Activated gamma-delta T cell treated with anti-CD3 and anti-CD28 coated beads, Interleukin-2, amount 50 U/mL, for 16 hours (primary cell): ENCODE results near the gene GALNT2.

Source experiments
- DNase-seq: peaks from one replicate; pipeline ENCODE4 v3.0.0-alpha.2; 2020; ENCODE audit warnings: low read depth

GALNT2 gene

DNA sequence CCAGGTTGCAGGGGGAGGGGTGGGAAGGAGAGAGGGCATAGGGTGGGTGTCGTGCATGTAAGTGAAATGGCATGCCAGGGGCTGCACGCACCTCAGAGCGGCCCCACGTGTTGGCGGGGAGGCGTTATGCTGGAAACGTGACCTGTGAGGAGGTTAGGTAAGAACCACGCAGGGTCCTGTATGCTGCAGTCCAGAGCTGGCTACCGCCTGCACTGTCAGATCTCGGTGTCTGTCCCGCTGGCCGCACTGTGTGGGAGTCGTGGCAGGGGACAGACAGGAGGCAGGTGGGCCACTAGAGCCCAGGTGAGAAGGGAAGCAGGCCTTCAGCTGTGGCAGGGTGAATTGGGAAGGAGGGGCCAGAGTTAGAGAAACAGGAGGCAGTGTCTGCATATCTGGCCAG lies 79.7 kb downstream of the GALNT2 start:
- DNase-seq = no peak

DNA sequence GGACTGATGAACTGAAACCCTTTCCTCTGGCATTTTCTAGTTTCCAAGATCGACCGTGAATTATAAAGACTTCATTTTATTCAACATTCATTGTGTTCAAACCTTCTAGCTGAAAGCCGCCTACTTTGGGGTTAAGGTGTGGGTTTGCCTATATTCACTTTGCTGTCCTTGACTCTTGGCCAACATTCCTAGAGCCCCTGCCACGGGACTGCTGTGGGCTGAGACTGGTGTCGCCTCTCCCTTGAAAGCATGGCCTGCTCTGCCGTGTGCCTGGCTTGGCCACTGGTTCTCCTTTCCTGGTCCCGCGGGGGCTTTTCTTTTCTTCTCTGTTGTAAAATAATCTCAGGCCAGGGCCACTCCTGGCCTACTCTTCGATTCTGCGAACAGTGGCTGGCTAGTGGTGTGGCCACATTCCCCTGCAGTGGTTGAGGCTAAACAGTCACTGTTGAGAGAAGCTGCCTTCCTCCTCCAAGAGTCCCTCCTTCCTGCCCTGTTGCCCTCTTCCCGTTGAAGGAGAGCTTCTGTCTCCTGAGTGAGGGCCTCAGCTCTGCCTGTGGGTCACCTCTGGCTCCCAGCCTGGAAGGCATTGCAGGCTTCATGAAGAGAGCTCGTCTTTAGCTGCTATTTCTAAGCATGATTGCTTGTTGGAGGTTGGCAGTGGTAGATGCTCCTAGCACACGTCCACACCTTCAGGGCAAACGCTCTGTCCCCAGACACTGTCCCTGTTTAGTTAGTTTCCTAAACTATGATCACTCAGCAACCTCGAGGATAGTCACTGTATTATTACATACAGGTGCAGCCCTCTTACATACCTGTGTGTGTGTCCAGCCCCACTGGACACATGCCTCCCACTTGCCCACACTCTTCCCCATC lies 80.5 kb downstream of the GALNT2 start:
- DNase-seq = no peak

DNA sequence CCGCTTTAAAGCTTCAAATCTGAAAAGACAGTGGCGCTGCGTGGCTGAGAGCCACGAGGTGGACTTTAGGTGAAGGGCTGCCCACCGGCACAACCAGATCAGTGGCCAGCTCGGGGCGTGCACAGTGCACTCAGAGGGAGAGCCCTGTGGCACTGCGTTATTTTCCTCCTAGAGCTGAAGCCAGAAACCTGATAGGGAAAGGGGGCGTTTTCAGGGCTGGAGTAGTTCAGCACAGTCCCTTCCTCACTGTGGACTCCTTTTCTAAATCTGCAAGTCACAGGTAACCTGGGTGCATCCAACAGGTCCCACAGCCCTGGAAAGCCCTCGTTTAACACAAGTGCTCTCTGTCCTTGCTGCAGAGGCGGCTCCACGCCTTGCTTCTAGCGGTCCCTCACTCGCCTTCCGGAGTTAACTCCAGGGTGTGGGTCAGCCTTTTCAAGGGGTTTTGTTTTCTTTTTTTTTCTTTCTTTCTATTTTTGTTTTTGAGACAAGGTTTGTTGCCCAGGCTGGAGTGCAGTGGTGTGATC lies 81.2 kb downstream of the GALNT2 start:
- no peak for DNase-seq

GRCh38 chr1:230148768-230149469 lies 81.9 kb downstream of the GALNT2 start:
- no peak for DNase-seq

GRCh38 chr1:230149751-230150584 lies 82.9 kb downstream of the GALNT2 start:
- no peak for DNase-seq

DNA sequence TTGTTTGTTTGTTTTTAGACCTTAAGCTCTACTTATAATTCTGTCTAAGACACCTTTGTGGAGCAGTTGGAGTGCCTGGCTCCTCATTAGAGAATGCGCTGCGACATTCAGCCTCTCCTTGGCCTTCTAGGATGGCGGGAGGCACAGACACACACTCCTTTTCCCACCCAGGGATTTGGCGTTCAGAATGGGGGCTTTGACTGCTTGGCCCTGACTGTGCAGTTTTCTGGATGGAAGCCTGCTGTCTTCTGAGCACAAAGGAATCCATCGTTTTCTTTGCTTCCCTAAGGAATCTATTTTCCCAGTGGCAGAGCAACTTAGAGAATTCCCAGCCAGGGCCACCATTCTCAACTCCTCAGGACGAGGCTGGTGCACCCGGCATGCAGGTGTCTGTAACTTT lies 83.6 kb downstream of the GALNT2 start:
- no peak for DNase-seq

DNA sequence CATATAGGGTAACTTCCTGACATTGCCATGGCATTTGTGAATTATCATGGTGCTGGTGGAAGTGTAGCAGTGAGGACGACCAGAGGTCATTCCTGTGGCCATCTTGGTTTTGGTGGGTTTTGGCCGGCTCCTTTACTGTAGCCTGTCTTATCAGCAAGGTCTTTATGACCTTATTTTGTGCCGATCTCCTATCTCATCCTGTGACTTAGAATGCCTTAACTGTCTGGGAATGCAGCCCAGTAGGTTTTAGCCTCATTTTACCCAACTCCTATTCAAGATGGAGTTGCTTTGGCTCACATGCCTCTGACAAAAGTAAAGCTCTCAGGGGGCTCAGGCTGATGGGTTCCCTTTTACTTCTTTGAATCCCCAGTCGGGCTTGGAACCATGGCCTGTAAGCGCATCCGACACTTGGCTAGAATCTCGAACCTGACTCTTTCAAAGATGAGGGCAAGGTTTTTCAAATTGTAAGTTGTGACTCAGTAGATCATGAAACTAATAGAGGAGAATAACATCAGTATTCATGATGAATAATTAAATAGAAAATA lies 85.0 kb downstream of the GALNT2 start:
- no peak for DNase-seq

- no peak for DNase-seq
These were observed 86.0 kb downstream of the GALNT2 start for GRCh38 chr1:230152999-230153398.

- DNase-seq = no peak
These were observed 86.7 kb downstream of the GALNT2 start for GRCh38 chr1:230153641-230154296.

DNA sequence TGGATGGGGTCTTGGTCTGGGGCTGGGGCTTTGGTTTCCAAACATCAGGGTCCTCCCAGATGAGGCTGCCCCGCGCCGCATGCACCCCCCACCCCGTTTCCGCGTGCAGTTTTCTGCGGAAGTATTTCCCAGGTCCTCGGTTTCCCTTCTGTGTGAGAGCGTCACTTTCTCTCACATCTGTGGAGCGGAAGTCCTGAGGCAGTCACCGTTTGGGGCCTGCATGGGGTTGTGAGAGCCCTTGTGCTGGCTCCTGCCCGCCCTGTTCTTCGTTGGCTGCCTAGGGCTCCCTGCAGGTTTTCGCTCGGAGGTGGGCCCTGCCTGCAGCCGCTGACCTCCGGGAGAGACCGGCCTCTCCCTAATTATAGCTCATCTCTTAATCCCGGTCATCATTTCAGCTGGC lies 88.0 kb downstream of the GALNT2 start:
- no peak for DNase-seq

GRCh38 chr1:230156068-230156467 lies 89.0 kb downstream of the GALNT2 start:
- no peak for DNase-seq

- no peak for DNase-seq
These were observed 89.5 kb downstream of the GALNT2 start for GRCh38 chr1:230156536-230156935.

- no peak for DNase-seq
These were observed 90.7 kb downstream of the GALNT2 start for GRCh38 chr1:230157420-230158390.

DNA sequence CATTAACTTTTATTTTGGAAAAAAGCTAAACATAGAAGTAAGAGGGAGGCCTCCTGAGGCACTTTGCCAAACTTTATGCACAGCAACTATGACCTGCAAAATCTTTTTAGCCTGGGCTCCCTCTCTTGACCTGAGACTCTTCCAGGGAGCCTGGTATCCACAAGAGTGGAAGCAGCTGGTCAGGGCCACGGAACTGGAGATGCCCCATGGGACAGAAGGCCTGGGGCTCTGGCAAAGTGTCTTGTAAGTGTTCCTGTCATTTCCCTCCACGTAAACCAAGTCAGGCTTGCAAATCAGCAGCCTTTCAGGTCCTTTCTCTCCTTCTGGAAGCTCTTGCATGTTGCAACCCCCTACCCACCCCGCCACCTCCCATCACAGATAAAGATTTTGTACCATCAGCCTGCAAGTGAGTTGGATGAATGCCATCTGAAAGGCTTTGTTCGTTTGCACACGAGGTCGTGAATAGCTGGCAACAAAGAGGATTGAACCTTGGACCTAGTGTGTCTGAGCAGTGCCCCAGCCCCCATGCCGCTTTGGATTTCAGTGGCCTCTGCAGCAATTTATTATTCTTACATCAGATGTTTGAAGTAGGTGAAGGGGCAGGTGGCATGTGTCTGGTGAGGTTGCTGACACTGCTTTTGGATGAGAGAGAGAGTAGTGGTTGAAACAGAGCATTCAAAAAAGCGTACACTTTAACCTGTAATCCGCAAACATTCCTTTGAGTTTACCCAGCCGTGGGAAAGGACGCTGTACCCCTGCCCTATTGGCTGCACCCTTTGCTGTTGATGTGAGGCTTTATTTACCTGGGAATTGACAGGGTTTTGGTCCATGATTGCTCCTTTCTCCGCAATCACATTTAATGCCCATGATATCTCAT lies 91.6 kb downstream of the GALNT2 start:
- no peak for DNase-seq

- DNase-seq = no peak
These were observed 92.5 kb downstream of the GALNT2 start for GRCh38 chr1:230159580-230159979.

DNA sequence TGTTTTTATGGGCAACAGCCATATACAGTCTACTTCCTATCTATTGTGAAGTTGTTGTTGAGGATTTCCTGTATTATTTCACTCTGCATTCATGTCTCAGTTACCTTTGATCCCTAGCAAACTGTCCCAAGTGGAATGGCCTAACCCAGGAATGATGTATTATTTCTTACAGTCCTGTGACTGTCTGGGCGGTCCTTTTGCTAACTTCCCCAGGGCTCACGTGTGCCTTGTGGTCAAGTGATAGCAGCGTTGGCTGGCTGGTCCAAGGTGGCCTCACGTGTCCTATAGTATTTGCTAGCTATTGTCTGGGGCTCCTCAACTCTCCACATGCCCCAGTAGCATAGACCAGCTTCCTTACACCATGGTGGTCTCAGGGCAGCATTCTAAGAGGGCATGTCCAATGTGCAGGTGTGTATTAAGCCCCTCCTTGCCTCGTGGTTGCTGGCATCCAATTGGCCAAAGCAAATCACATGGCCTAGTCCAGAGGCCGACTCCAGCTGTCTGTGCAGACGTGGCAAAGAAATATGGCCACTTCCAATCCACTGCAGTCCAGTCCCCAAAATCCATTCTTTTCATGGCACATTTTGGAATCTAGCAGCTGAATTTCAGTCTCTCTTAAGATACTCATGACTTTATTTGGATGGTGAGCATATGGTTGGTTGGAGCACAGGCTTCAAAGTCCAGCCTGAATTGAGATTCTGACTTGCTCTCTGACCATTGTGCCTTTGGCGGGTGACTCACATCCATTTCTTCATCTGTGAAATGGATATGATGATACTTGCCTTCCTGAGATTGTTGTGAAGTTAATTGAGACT lies 94.1 kb downstream of the GALNT2 start:
- DNase-seq = no peak

- no peak for DNase-seq
These were observed 96.2 kb downstream of the GALNT2 start for GRCh38 chr1:230163205-230163604.

DNA sequence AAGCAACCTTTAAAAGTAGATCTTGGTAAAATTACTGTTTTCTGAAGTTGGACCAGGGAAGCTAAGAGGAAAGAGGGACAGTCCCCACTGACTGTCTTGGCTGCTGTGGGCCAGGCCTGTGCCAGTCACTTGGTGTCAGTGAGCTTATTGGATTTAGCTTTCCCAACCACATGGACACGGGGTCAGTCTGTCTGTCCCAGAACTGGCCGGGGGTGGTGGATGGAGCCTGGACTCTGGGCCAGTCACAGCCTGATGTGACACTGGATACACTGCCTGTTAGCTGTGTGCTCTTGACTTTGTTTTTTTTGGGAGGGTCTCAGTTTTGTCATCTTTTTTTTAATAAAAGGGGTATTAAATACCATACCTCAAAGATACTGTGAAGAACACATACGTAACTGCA lies 96.7 kb downstream of the GALNT2 start:
- DNase-seq = no peak
